PFSK-1 (cell line): Measurements from ENCODE around the gene FAM149A.

Experiments
- FOXP2 ChIP-seq: optimal IDR thresholded peaks from 2 replicates; pipeline ENCODE3; 2011; ENCODE audit warnings: borderline replicate concordance, control low read depth, inconsistent platforms; ENCODE audit not compliant: insufficient read depth; ENCODE audit errors: extremely low read length, extremely low read depth
- POLR2AphosphoS5 ChIP-seq: IDR thresholded peaks from 2 replicates; pipeline ENCODE4 v1.6.1; 2012; ENCODE audit warnings: low read depth, mild to moderate bottlenecking, control low read depth, low read length, moderate library complexity
- SIN3A ChIP-seq: IDR thresholded peaks from 2 replicates; pipeline ENCODE4 v1.6.1; 2012; ENCODE audit warnings: mild to moderate bottlenecking, low read length, moderate library complexity, borderline replicate concordance; ENCODE audit not compliant: insufficient read depth
- TAF1 ChIP-seq: IDR thresholded peaks from 2 replicates; pipeline ENCODE4 v1.6.1; 2012; ENCODE audit warnings: low read length, control low read depth, borderline replicate concordance; ENCODE audit not compliant: insufficient read depth
- TF ChIP-seq, protein P1 (sequence below), 2 experiments: IDR thresholded peaks; 2 replicates each; pipeline versions ENCODE4 v1.6.1 to v1.8.0; 2011 to 2012; ENCODE audit warnings: low read depth in 2 of 2, low read length in 2 of 2, control low read depth in 1 of 2, inconsistent platforms in 1 of 2, mild to moderate bottlenecking in 1 of 2, moderate library complexity in 1 of 2; ENCODE audit not compliant: insufficient read depth in 1 of 2

The FAM149A gene

DNA sequence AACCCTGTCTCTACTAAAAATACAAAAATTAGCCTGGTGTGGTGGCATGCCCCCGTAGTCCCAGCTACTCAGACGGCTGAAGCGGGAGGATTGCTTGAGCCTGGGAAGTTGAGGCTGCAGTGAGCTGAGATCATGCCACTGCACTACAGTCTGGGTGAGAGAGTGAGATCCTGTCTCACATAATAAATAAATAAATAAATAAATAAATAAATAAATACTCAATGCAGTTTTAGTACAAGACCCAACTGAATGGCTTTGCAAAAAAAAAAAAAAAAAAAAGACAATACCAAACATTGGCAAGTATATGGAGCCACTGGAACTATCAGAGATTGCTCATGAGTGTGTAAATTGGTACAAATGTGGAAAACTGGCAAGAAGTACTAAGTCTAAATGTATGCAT, 83.6 kb downstream of the FAM149A start:
- TF ChIP-seq TAF1 (no peak), POLR2AphosphoS5 (no peak), FOXP2 (no peak), SIN3A (no peak)
- TF ChIP-seq, protein P1, sequence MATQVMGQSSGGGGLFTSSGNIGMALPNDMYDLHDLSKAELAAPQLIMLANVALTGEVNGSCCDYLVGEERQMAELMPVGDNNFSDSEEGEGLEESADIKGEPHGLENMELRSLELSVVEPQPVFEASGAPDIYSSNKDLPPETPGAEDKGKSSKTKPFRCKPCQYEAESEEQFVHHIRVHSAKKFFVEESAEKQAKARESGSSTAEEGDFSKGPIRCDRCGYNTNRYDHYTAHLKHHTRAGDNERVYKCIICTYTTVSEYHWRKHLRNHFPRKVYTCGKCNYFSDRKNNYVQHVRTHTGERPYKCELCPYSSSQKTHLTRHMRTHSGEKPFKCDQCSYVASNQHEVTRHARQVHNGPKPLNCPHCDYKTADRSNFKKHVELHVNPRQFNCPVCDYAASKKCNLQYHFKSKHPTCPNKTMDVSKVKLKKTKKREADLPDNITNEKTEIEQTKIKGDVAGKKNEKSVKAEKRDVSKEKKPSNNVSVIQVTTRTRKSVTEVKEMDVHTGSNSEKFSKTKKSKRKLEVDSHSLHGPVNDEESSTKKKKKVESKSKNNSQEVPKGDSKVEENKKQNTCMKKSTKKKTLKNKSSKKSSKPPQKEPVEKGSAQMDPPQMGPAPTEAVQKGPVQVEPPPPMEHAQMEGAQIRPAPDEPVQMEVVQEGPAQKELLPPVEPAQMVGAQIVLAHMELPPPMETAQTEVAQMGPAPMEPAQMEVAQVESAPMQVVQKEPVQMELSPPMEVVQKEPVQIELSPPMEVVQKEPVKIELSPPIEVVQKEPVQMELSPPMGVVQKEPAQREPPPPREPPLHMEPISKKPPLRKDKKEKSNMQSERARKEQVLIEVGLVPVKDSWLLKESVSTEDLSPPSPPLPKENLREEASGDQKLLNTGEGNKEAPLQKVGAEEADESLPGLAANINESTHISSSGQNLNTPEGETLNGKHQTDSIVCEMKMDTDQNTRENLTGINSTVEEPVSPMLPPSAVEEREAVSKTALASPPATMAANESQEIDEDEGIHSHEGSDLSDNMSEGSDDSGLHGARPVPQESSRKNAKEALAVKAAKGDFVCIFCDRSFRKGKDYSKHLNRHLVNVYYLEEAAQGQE (IDR thresholded peaks at IDR 0.05; ENCODE audit: insufficient read depth in 1 of 2, low read depth in 2 of 2, low read length in 2 of 2) = no peak

DNA sequence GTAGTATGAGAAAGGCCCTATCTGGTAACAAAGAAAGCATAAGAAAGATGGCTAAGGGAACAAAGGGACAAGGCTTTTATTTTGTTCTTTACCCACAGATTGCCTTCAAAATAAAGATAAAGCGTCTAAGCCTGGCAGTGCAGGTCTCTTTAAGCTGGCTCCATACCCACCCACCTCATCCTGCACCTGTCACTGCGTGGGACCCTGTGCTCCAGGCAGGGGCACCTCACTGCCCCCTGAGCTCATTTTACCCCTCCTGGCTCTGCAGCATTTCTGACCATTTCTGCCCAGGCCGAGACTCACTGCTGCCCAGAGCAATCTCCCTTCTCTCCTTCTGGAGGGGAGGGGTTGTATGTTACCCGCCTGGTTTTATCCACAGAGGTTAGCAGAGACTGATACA, 85.2 kb downstream of the FAM149A start:
- TF ChIP-seq TAF1 = no peak
- TF ChIP-seq POLR2AphosphoS5 = no peak
- no peak for TF ChIP-seq SIN3A
- TF ChIP-seq FOXP2 = no peak
- TF ChIP-seq, protein P1 (IDR thresholded peaks at IDR 0.05; ENCODE audit: insufficient read depth in 1 of 2, low read depth in 2 of 2, low read length in 2 of 2) = no peak

DNA sequence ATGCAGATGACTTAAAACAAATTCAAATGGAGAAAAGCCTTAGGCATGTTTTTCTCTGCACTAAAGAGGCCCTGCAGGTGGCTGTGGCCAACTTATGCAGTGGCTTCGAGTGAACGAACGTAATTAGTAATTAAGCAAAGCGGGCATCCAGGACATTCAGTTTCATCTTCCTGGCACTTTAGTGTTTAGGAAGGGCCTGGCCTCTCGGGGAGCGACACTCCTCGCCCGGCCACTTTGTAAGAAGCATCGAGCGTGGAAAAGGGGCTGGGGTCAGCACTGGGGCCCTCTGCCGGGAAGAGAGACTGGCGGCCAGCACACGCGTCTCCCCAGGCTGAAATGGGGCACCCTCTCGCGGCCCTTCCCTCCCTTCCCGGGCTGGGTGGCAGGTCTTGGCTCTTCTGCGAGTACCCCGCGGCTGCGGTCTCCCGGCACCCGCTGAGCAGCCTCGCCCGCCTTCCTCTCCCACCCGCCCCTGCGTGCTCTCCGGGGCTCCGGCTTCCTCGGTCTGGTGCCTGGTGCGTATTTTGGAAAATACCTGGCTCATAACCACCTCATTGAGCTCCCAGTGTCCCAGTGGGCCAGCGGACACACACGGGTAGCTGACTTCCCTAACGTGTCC, 86.2 kb downstream of the FAM149A start:
- TF ChIP-seq POLR2AphosphoS5 (no peak), SIN3A (no peak), FOXP2 (no peak), TAF1 (no peak)
- TF ChIP-seq, protein P1 (IDR thresholded peaks at IDR 0.05; ENCODE audit: insufficient read depth in 1 of 2, low read depth in 2 of 2, low read length in 2 of 2) = no peak

DNA sequence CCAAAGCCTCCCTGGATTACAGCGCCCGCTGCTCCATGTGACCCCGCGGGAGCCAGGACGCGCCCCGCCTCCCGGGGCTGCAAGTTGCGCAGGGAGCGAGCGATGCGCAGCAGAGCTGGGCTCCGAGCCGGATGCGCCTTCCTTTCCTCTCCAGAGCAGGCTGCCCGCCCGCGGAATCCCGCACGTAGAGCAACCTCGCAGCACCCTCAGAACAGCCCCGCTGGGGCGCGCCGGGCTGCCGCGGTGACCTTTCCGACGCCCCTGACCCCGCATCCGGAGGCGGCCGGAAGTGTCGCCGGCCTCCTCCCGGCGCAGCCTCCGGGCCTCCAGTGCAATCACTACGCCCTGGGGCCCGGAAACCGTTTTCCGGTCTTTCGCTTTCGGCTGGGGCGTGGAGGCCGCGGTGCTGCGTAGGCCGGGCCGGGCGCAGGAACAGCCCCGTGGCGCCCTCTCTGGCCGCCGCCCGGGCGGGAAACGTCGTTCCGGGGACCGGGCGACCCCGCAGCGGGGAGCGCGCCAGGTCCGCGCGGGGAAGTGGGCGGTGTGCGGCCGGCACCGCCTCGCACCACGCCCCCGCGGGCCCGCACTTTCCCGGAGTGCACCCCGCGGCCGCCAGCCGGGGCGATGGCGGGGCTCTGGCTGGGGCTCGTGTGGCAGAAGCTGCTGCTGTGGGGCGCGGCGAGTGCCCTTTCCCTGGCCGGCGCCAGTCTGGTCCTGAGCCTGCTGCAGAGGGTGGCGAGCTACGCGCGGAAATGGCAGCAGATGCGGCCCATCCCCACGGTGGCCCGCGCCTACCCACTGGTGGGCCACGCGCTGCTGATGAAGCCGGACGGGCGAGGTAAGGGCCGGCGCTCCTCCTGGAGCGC, 86.9 kb downstream of the FAM149A start, which contains the start of gene CYP4V2:
Gene CYP4V2 (plus strand): TSS at position 368 of the 866 bp plus-strand sequence. CDS start 257 bp downstream, at position 625.
- TF ChIP-seq SIN3A = no peak
- TF ChIP-seq, protein P1 (IDR thresholded peaks at IDR 0.05; ENCODE audit: insufficient read depth in 1 of 2, low read depth in 2 of 2, low read length in 2 of 2) = no peak
- no peak for TF ChIP-seq TAF1
- TF ChIP-seq FOXP2 = no peak
- TF ChIP-seq POLR2AphosphoS5 = no peak
